Muscle layer of colon (tissue), 2 donors: ENCODE results near the gene FCHSD2.
"Not testable (repeated sequence)": the region's sequence is repeated elsewhere in the genome, so short reads cannot be mapped to it uniquely, and the experiment has no call there.

Experiments used
- H3K27ac ChIP-seq: one replicate; pipeline ENCODE4 v1.7.0; 2013; ENCODE audit warnings: low read depth, mild to moderate bottlenecking, low read length, moderate library complexity
- H3K27me3 ChIP-seq, 2 donors: one replicate each; pipeline ENCODE4 v1.7.0; 2013; ENCODE audit warnings: low read length in 2 of 2, mild to moderate bottlenecking in 2 of 2; ENCODE audit not compliant: insufficient read depth in 2 of 2, control insufficient read depth in 1 of 2
- H3K36me3 ChIP-seq: one replicate; pipeline ENCODE4 v1.7.0; 2013; ENCODE audit warnings: mild to moderate bottlenecking, low read length; ENCODE audit not compliant: insufficient read depth
- H3K4me1 ChIP-seq: one replicate; pipeline ENCODE4 v1.7.0; 2013; ENCODE audit warnings: mild to moderate bottlenecking, low read length; ENCODE audit not compliant: insufficient read depth
- H3K4me3 ChIP-seq, 2 donors: one replicate each; pipeline ENCODE4 v1.7.0; 2013; ENCODE audit warnings: low read length in 2 of 2, low read depth in 1 of 2, mild to moderate bottlenecking in 1 of 2, moderate library complexity in 1 of 2
- H3K9ac ChIP-seq: one replicate; pipeline ENCODE4 v1.7.0; 2013; ENCODE audit warnings: low read length
- H3K9me3 ChIP-seq: one replicate; pipeline ENCODE4 v1.7.0; 2013; ENCODE audit warnings: mild to moderate bottlenecking, low read length
- donor health status: abdominal sarcoma.
- donor health status: Adenocarcinoma of cecum.

FCHSD2 gene

GRCh38 chr11:73132349-73132748 is 9.8 kb downstream of the FCHSD2 start:
- not testable (repeated sequence) for H3K9me3 ChIP-seq, H3K4me3 ChIP-seq, H3K27ac ChIP-seq, H3K36me3 ChIP-seq, H3K4me1 ChIP-seq, H3K9ac ChIP-seq, H3K27me3 ChIP-seq

- H3K27me3 ChIP-seq: no peaks in the 10 kb centered on the region
- no peaks in the 10 kb centered on the region for H3K4me1 ChIP-seq
- H3K9me3 ChIP-seq: no peaks in the 10 kb centered on the region
- H3K27ac ChIP-seq: no peak overlapping the region
- no peak overlapping the region for H3K9ac ChIP-seq
- H3K4me3 ChIP-seq: no peak overlapping the region
- H3K36me3 ChIP-seq: no peaks in the 10 kb centered on the region
Observed at GRCh38 chr11:73130181-73130580, 11.9 kb downstream of the FCHSD2 start.

GRCh38 chr11:73129198-73129597 is 12.9 kb downstream of the FCHSD2 start:
- Histone ChIP-seq H3K9me3 (no peaks in the 10 kb centered on the region), H3K9ac (no peak overlapping the region), H3K27me3 (no peaks in the 10 kb centered on the region), H3K27ac (no peak overlapping the region), H3K36me3 (no peaks in the 10 kb centered on the region), H3K4me3 (no peak overlapping the region), H3K4me1 (no peaks in the 10 kb centered on the region)

GRCh38 chr11:73126804-73127480 is 15.2 kb downstream of the FCHSD2 start:
- Histone ChIP-seq H3K36me3 (no peaks in the 10 kb centered on the region), H3K27me3 (no peaks in the 10 kb centered on the region), H3K4me1 (no peaks in the 10 kb centered on the region), H3K9me3 (no peaks in the 10 kb centered on the region), H3K4me3 (no peak overlapping the region), H3K9ac (no peak overlapping the region), H3K27ac (no peak overlapping the region)

GRCh38 chr11:73124800-73125199 is 17.3 kb downstream of the FCHSD2 start:
- H3K27ac ChIP-seq: no peak overlapping the region
- no peaks in the 10 kb centered on the region for H3K27me3 ChIP-seq
- no peak overlapping the region for H3K9ac ChIP-seq
- no peaks in the 10 kb centered on the region for H3K36me3 ChIP-seq
- no peaks in the 10 kb centered on the region for H3K4me1 ChIP-seq
- H3K9me3 ChIP-seq: no peaks in the 10 kb centered on the region
- no peak overlapping the region for H3K4me3 ChIP-seq

GRCh38 chr11:73123892-73124291 is 18.2 kb downstream of the FCHSD2 start:
- not testable (repeated sequence) for H3K27me3 ChIP-seq, H3K9me3 ChIP-seq, H3K27ac ChIP-seq, H3K36me3 ChIP-seq, H3K4me3 ChIP-seq, H3K9ac ChIP-seq, H3K4me1 ChIP-seq

GRCh38 chr11:73121692-73122091 is 20.4 kb downstream of the FCHSD2 start:
- no peaks in the 10 kb centered on the region for H3K9me3 ChIP-seq
- H3K9ac ChIP-seq: no peak overlapping the region
- no peak overlapping the region for H3K4me3 ChIP-seq
- H3K27me3 ChIP-seq: no peaks in the 10 kb centered on the region
- H3K4me1 ChIP-seq: no peaks in the 10 kb centered on the region
- H3K36me3 ChIP-seq: no peaks in the 10 kb centered on the region
- no peak overlapping the region for H3K27ac ChIP-seq

- Histone ChIP-seq H3K36me3 (peaks cover 7% of the 10 kb centered on the region), H3K9me3 (no peaks in the 10 kb centered on the region), H3K4me1 (no peaks in the 10 kb centered on the region), H3K4me3 (no peak overlapping the region), H3K27ac (no peak overlapping the region), H3K9ac (no peak overlapping the region), H3K27me3 (no peaks in the 10 kb centered on the region)
Observed at GRCh38 chr11:73117071-73117470, 25.0 kb downstream of the FCHSD2 start.

GRCh38 chr11:73116636-73117035 is 25.5 kb downstream of the FCHSD2 start:
- Histone ChIP-seq H3K27me3 (no peaks in the 10 kb centered on the region), H3K36me3 (peaks cover 7% of the 10 kb centered on the region), H3K4me3 (no peak overlapping the region), H3K9ac (no peak overlapping the region), H3K9me3 (no peaks in the 10 kb centered on the region), H3K27ac (no peak overlapping the region), H3K4me1 (no peaks in the 10 kb centered on the region)

GRCh38 chr11:73114835-73115220 is 27.3 kb downstream of the FCHSD2 start:
- no peaks in the 10 kb centered on the region for H3K27me3 ChIP-seq
- peaks cover 7% of the 10 kb centered on the region for H3K36me3 ChIP-seq
- no peaks in the 10 kb centered on the region for H3K4me1 ChIP-seq
- H3K9me3 ChIP-seq: no peaks in the 10 kb centered on the region
- H3K27ac ChIP-seq: no peak overlapping the region
- H3K9ac ChIP-seq: no peak overlapping the region
- no peak overlapping the region for H3K4me3 ChIP-seq

- Histone ChIP-seq H3K9me3 (no peaks in the 10 kb centered on the region), H3K27ac (no peak overlapping the region), H3K9ac (no peak overlapping the region), H3K4me3 (no peak overlapping the region), H3K4me1 (no peaks in the 10 kb centered on the region), H3K27me3 (no peaks in the 10 kb centered on the region), H3K36me3 (peaks cover 7% of the 10 kb centered on the region)
Observed at GRCh38 chr11:73114110-73114834, 27.8 kb downstream of the FCHSD2 start.

GRCh38 chr11:73113426-73113825 is 28.7 kb downstream of the FCHSD2 start:
- no peak overlapping the region for H3K27ac ChIP-seq
- H3K27me3 ChIP-seq: no peaks in the 10 kb centered on the region
- H3K9ac ChIP-seq: no peak overlapping the region
- no peaks in the 10 kb centered on the region for H3K9me3 ChIP-seq
- H3K36me3 ChIP-seq: peaks cover 7% of the 10 kb centered on the region
- H3K4me1 ChIP-seq: no peaks in the 10 kb centered on the region
- no peak overlapping the region for H3K4me3 ChIP-seq
